GM10266 (cell line): ENCODE results near the gene ATP13A4.

Experiments used
- DNase-seq: peaks from one replicate; pipeline ENCODE4 v3.0.0; 2012; ENCODE audit errors: extremely low spot score
- TF ChIP-seq, protein P1 (sequence below): IDR thresholded peaks from 2 replicates; pipeline ENCODE4 v1.5.1; 2012; ENCODE audit warnings: mild to moderate bottlenecking, low read depth; ENCODE audit not compliant: control insufficient read depth, insufficient read depth; ENCODE audit errors: missing control alignments

Gene ATP13A4, protein sequence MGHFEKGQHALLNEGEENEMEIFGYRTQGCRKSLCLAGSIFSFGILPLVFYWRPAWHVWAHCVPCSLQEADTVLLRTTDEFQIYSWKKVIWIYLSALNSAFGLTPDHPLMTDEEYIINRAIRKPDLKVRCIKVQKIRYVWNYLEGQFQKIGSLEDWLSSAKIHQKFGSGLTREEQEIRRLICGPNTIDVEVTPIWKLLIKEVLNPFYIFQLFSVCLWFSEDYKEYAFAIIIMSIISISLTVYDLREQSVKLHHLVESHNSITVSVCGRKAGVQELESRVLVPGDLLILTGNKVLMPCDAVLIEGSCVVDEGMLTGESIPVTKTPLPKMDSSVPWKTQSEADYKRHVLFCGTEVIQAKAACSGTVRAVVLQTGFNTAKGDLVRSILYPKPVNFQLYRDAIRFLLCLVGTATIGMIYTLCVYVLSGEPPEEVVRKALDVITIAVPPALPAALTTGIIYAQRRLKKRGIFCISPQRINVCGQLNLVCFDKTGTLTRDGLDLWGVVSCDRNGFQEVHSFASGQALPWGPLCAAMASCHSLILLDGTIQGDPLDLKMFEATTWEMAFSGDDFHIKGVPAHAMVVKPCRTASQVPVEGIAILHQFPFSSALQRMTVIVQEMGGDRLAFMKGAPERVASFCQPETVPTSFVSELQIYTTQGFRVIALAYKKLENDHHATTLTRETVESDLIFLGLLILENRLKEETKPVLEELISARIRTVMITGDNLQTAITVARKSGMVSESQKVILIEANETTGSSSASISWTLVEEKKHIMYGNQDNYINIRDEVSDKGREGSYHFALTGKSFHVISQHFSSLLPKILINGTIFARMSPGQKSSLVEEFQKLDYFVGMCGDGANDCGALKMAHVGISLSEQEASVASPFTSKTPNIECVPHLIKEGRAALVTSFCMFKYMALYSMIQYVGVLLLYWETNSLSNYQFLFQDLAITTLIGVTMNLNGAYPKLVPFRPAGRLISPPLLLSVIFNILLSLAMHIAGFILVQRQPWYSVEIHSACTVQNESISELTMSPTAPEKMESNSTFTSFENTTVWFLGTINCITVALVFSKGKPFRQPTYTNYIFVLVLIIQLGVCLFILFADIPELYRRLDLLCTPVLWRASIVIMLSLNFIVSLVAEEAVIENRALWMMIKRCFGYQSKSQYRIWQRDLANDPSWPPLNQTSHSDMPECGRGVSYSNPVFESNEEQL

DNA sequence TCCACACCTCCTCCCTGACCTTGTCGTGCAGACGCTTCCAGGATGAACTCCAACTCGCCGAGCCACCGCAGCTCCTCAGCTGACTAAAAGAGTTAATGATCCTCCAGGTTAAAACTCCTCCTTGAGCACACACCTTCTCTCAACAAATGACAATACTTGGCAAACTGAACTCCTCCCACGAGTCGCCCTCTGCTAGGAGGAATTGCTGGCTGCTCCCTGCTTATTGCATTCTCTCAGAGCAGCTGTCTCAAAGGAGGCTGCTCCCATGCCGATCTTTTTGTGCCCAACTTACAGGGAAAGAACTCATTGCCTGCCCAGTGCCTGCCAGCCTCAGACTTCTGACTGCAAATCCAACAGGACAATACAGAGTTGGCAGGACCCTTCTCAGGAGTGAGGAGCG lies at the start of gene ATP13A4:
Gene ATP13A4, minus strand, starts transcription at position 85 of the 400 bp plus-strand sequence. CDS start 96 bp downstream, outside the sequence.
- TF ChIP-seq, protein P1, sequence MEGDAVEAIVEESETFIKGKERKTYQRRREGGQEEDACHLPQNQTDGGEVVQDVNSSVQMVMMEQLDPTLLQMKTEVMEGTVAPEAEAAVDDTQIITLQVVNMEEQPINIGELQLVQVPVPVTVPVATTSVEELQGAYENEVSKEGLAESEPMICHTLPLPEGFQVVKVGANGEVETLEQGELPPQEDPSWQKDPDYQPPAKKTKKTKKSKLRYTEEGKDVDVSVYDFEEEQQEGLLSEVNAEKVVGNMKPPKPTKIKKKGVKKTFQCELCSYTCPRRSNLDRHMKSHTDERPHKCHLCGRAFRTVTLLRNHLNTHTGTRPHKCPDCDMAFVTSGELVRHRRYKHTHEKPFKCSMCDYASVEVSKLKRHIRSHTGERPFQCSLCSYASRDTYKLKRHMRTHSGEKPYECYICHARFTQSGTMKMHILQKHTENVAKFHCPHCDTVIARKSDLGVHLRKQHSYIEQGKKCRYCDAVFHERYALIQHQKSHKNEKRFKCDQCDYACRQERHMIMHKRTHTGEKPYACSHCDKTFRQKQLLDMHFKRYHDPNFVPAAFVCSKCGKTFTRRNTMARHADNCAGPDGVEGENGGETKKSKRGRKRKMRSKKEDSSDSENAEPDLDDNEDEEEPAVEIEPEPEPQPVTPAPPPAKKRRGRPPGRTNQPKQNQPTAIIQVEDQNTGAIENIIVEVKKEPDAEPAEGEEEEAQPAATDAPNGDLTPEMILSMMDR: no peak
- no peak for DNase-seq

GRCh38 chr3:193599393-193599792 lies 44.7 kb upstream of the ATP13A4 start:
- DNase-seq: no peak
- TF ChIP-seq, protein P1: no peak

DNA sequence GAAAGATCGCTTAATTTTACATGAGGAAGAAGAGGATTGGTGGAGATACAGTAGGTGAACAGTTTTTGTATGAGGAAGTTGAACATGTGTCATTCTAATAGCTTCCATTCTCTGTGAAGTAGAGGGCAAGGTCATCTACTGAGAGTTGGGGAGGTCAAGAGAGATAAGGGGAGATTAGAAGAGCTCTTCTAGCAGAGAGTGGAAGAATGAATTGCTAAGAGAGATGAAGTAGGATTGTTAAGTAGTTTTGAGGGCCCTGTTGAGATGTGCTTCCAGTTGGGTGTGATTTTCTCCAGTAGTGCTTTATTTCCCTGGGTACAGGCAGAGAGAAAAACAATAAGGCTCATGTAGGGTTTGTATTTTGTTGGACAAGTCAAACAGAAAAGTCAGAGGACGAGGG lies 43.5 kb upstream of the ATP13A4 start:
- TF ChIP-seq, protein P1: no peak
- no peak for DNase-seq

DNA sequence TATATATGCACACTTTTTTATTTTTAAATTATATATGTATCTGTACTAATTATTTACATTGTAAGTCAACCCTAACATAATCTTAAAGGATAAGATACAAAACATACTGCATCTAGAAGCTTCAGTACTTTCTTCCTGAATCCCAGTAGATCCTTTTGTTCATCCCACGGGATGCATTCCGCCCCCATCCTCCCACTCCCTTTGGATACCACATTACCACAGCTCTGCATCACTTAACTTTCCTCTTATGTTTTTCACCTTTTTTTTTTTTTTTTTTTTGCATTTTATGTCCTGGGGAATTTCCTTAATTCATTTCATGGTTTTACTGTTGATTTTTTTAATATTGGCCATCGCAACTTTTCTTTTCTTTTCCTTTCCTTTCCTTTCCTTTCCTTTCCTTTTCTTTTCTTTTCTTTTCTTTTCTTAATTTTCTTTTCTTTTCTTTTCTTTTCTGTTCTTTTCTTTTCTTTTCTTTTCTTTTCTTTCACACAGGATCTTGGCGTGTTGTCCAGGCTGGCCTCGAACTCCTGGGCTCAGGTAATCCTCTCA lies 41.3 kb upstream of the ATP13A4 start:
- DNase-seq: no peak
- TF ChIP-seq, protein P1: no peak

DNA sequence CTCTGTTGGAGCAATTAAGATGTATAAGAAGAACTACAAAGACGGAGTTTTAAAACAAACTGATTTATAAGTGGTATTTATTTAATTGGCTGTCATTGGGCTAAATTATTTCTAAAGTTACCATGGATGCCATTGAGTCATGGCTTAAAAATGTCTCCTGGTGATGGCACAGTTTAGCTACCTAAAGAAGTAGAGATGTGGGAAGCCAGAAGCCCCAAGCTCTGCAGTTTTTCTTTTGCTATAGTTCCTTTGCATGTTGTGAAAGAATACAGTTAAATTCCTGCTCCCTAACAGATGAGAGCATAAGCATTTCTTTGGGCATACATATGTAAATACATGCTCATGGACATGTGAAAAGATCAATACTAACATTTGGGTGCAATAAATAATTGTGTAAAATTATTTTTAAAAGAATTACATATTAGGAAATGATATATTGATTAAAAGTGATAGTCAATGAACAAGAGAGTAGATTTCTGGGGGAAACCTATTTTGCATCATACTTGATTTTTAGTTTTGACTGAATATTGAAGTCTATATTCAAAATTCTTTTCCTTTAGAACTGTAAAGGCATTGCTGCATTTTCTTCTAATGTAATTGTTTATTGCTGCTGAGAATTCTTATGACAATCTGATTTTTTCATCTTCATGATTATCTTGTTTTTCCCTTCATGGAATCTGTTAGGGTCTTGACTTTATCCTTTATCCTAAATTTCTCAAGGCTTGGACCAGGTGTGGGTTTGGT lies 40.4 kb upstream of the ATP13A4 start:
- TF ChIP-seq, protein P1: no peak
- no peak for DNase-seq

GRCh38 chr3:193593668-193594030 lies 39.0 kb upstream of the ATP13A4 start:
- TF ChIP-seq, protein P1: no peak
- DNase-seq: peak; percentile 63
